ENCODE data around the gene SH3GLB1. TPM values are rescaled to one million over a fixed set of nuclear protein-coding genes. Genes with fewer than 3 reads are reported as not detected.

Gene SH3GLB1
- total and polyA plus RNA-seq, 9 of the 15 experiments (the other 6 are each of a cell fraction or from before 2014, with no cell fraction given) = 8.6 to 34.2 (median 24.2) TPM

DNA sequence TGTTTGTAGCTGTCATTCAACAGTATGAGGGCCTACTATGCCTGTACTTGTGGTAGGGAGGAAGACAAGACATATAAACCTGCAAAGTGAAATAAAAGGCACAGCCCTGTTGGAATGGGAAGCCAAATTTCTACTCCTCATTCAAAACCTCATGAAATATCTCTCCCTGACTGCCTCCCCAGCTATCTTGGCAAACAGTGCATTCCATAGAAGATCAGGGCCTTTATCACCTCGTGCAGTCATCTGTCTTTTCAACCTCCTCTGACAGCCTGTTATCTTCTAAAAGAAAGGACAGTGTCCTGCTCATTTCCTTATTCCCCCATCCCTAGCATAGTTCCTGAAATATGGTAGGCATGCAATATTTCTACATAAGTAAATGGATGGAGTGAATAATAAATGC lies 71.0 kb downstream of the SH3GLB1 start (continued):
- TF ChIP-seq, protein P1, sequence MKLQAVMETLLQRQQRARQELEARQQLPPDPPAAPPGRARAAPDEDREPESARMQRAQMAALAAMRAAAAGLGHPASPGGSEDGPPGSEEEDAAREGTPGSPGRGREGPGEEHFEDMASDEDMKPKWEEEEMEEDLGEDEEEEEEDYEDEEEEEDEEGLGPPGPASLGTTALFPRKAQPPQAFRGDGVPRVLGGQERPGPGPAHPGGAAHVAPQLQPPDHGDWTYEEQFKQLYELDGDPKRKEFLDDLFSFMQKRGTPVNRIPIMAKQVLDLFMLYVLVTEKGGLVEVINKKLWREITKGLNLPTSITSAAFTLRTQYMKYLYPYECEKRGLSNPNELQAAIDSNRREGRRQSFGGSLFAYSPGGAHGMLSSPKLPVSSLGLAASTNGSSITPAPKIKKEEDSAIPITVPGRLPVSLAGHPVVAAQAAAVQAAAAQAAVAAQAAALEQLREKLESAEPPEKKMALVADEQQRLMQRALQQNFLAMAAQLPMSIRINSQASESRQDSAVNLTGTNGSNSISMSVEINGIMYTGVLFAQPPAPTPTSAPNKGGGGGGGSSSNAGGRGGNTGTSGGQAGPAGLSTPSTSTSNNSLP (IDR thresholded peaks at IDR 0.05; ENCODE audit: borderline replicate concordance, low read depth, low read length) = peak; percentile 58; the same call in 1 of the 2 replicates
- TF ChIP-seq ZKSCAN1 (IDR thresholded peaks at IDR 0.05; ENCODE audit: low read depth, low read length) (peak; percentile 41; the same call in 1 of the 2 replicates), MYC (IDR thresholded peaks at IDR 0.05; ENCODE audit: low read depth, low read length) (0 out of 2 replicates have a peak, but pooled peaks have one; percentile 42), MYC (CRISPR knock-in tag; IDR thresholded peaks at IDR 0.05; ENCODE audit: borderline replicate concordance, low read depth) (no peak), MAZ (CRISPR knock-in tag; conservative IDR thresholded peaks at IDR 0.05 in 1 of 2, IDR thresholded peaks at IDR 0.05 in 1 of 2) (peak in 1 of 2 experiments; percentile 44; a peak in 1 of 4 replicates), NFIC (IDR thresholded peaks at IDR 0.05) (peak; percentile 77), HNRNPUL1 (IDR thresholded peaks at IDR 0.05; ENCODE audit: low read length) (no peak), NCOR1 (IDR thresholded peaks at IDR 0.05) (peak; percentile 89), GABPB1 (CRISPR knock-in tag; IDR thresholded peaks at IDR 0.05) (no peak), CTBP1 (IDR thresholded peaks at IDR 0.05; ENCODE audit: borderline replicate concordance) (peak; percentile 99), CXXC5 (CRISPR knock-in tag; IDR thresholded peaks at IDR 0.05) (peak; percentile 31; the same call in 1 of the 2 replicates), MYNN (IDR thresholded peaks at IDR 0.05) (0 out of 2 replicates have a peak, but pooled peaks have one; percentile 28), MYNN (CRISPR knock-in tag; IDR thresholded peaks at IDR 0.05) (no peak), SRF (CRISPR knock-in tag; IDR thresholded peaks at IDR 0.05) (0 out of 4 replicates have a peak, but pooled peaks of 1 of the 2 experiments have one; percentile 35), ESRRA (IDR thresholded peaks at IDR 0.05; ENCODE audit: borderline replicate concordance, low read depth) (peak; percentile 43; the same call in 1 of the 2 replicates), ZBTB43 (CRISPR knock-in tag; IDR thresholded peaks at IDR 0.05) (no peak)

Measured in K562 (cell line).